Omental fat pad (tissue), 4 donors: ENCODE measurements around the gene CTNND2. TPM values are rescaled to one million over a fixed set of nuclear protein-coding genes. Genes with fewer than 3 reads are reported as not detected.

Experiments used
- ATAC-seq: fragments of 150-250 bp; one replicate; pipeline ENCODE4 v1.9.1; 2016; ENCODE audit warnings: mild to moderate bottlenecking, moderate library complexity; ENCODE audit not compliant: low FRiP score
- DNase-seq: peaks from one replicate; pipeline ENCODE4 v3.0.0-alpha.2; 2019; ENCODE audit warnings: low spot score
- CTCF ChIP-seq, 3 donors: fragments of 450-650 bp; IDR thresholded peaks; one replicate each; pipeline ENCODE4 v1.5.1; 2016 to 2017; ENCODE audit warnings: antibody characterized with exemption in 3 of 3, mild to moderate bottlenecking in 3 of 3, moderate library complexity in 2 of 3
- total RNA-seq, 4 donors: library from RNA; depleted of rRNA; stranded (reverse); fragments of >200 nt; gene quantifications; one replicate each; pipeline ENCODE4 v1.1.0, GENCODE V29; 2016

CTNND2 gene
- total RNA-seq, 4 donors from 2014 or later: 0.16 to 1.3 (median 0.64) TPM

- ATAC-seq (no peak), DNase-seq (no peak)
- TF ChIP-seq CTCF (IDR thresholded peaks at IDR 0.05): no peak
Measured at GRCh38 chr5:11525020-11525419, 379.2 kb downstream of the CTNND2 start.

GRCh38 chr5:11524188-11524587, 380.1 kb downstream of the CTNND2 start:
- DNase-seq (no peak), ATAC-seq (no peak)
- TF ChIP-seq CTCF (IDR thresholded peaks at IDR 0.05): no peak

- no peak for DNase-seq
- TF ChIP-seq CTCF (IDR thresholded peaks at IDR 0.05): no peak
Measured at GRCh38 chr5:11522796-11523195, 381.4 kb downstream of the CTNND2 start.

GRCh38 chr5:11520241-11520930, 383.9 kb downstream of the CTNND2 start:
- no peak for DNase-seq
- no peak for TF ChIP-seq CTCF (IDR thresholded peaks at IDR 0.05)
- ATAC-seq: no peak

More at GRCh38 chr5:11522796-11523195, 381.4 kb downstream of the CTNND2 start:
- no peak for ATAC-seq

- DNase-seq (no peak), ATAC-seq (no peak)
- TF ChIP-seq CTCF (IDR thresholded peaks at IDR 0.05): no peak
Measured at GRCh38 chr5:11519236-11519635, 385.0 kb downstream of the CTNND2 start.

GRCh38 chr5:11518676-11519075, 385.6 kb downstream of the CTNND2 start:
- no peak for ATAC-seq
- no peak for DNase-seq
- no peak for TF ChIP-seq CTCF (IDR thresholded peaks at IDR 0.05)

- no peak for TF ChIP-seq CTCF (IDR thresholded peaks at IDR 0.05)
- ATAC-seq: no peak
- no peak for DNase-seq
Measured at GRCh38 chr5:11514705-11515432, 389.4 kb downstream of the CTNND2 start.
